ENCODE measurements around the gene PFN3.

GRCh38 chr5:177403102-177403791, 2.8 kb upstream of the PFN3 start:
- TF ChIP-seq CTCF (conservative IDR thresholded peaks at IDR 0.05; ENCODE audit: low read depth, low read length) (no peak), MAFK (IDR thresholded peaks at IDR 0.05; ENCODE audit: low read depth, low read length) (no peak), POLR2A (IDR thresholded peaks at IDR 0.05; ENCODE audit: low read depth, low read length) (no peak), BHLHE40 (IDR thresholded peaks at IDR 0.05; ENCODE audit: low read depth, low read length) (no peak), SMC3 (IDR thresholded peaks at IDR 0.05; ENCODE audit: low read depth, low read length) (no peak), FOS (IDR thresholded peaks at IDR 0.05; ENCODE audit: low read depth, low read length) (no peak), MXI1 (IDR thresholded peaks at IDR 0.05; ENCODE audit: borderline replicate concordance, low read depth, low read length) (no peak)

Data from IMR-90 (cell line).